Activated T-cell treated with anti-CD3 and anti-CD28 coated beads, Interleukin-2, amount 50 U/mL, for 72 hours (primary cell): ENCODE results near the gene AP3B1. TPM values are rescaled to one million over a fixed set of nuclear protein-coding genes. Genes with fewer than 3 reads are reported as not detected.
A peak's percentile ranks its signal among the peaks of the same experiment; 100 is the strongest.

ENCODE experiments used
- ATAC-seq, 2 donors: fragments of 150-1000 bp; cut with Tn5 transposase; replicated peaks in 1 of 2; 2 replicates each; pipeline ENCODE4 v1.10.0; 2021; ENCODE audit warnings: moderate library complexity in 2 of 2, mild to moderate bottlenecking in 1 of 2
- DNase-seq, 2 donors: peaks; one replicate each; pipeline ENCODE4 v3.0.0; 2021 to 2022; ENCODE audit warnings: mixed read lengths in 1 of 2
- H3K27ac Mint-ChIP-seq: one replicate; pipeline ENCODE4 v1.8.0; 2022; ENCODE audit warnings: mild to moderate bottlenecking, moderate library complexity, mixed read lengths
- H3K27me3 Mint-ChIP-seq: one replicate; pipeline ENCODE4 v1.8.0; 2022; ENCODE audit warnings: low read depth, mixed read lengths
- H3K36me3 Mint-ChIP-seq, 2 donors: one replicate each; pipeline ENCODE4 v1.8.0; 2022; ENCODE audit warnings: mixed read lengths in 2 of 2, mild to moderate bottlenecking in 1 of 2; ENCODE audit not compliant: insufficient read depth in 2 of 2
- H3K4me1 Mint-ChIP-seq: one replicate; pipeline ENCODE4 v1.8.0; 2022; ENCODE audit warnings: low read depth, mixed read lengths
- H3K4me3 Mint-ChIP-seq, 2 donors: one replicate each; pipeline ENCODE4 v1.8.0; 2022; ENCODE audit warnings: mild to moderate bottlenecking in 2 of 2, mixed read lengths in 2 of 2, moderate library complexity in 2 of 2
- H3K9me3 Mint-ChIP-seq, 2 donors: one replicate each; pipeline ENCODE4 v1.8.0; 2022; ENCODE audit warnings: mixed read lengths in 2 of 2
- total RNA-seq, 2 donors: library from RNA; stranded (reverse); gene quantifications; one replicate each; pipeline ENCODE4 v1.2.3, GENCODE V29; 2022

Gene AP3B1
- total RNA-seq, 2 donors from 2014 or later = 43.6 to 45.1 TPM

DNA sequence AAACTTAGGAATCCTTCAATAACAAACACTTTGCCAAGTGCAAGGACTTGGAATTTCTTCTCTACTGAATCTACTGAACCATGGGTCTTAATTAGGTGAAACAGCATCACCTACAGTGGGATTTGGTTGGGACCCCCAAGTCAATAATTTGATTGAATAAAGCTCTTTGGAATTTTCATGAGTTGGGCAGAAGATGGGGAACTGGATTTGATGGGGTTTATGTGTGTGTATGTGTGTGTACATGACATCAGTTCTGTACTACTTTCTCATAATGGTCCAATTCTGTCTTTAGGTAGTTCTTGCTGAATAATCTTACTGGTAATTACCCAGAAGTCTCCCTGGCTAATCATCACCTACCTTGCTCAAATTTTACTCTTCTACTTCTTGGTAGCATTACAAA, 319.9 kb downstream of the AP3B1 start:
- DNase-seq = no peak

DNA sequence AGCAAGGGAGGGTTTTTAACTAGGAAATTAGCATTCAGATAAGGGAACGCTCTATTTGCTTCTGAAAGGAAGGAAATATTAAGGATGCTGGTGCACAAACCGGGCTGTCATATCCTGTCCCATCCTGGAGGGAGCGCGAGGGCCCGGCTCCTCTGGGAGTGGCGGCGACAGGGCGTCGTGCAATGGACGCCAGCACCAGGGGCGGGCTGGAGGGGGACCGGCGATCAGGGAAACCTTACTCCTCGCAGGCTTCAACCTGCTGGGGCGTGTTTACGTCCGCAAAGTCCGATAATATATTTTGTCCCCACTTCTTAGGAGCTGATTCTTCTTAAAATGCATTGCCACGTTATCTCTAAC, 321.3 kb downstream of the AP3B1 start:
- Mint-ChIP-seq H3K27me3 (peaks cover 63% of the 10 kb centered on the region), H3K27ac (no peak overlapping the region), H3K4me1 (peaks cover 17% of the 10 kb centered on the region), H3K4me3 (peak overlapping the region; percentile 68 to 72), H3K36me3 (peaks cover 0 to 1% of the 10 kb centered on the region in 2 donors), H3K9me3 (no peaks in the 10 kb centered on the region)
- ATAC-seq = peak in 1 of 2 donors; percentile 10
- no peak for DNase-seq

More for the DNA sequence above, 319.9 kb downstream of the AP3B1 start:
- Mint-ChIP-seq H3K4me1 (peaks cover 17% of the 10 kb centered on the region), H3K36me3 (peaks cover 0 to 1% of the 10 kb centered on the region in 2 donors), H3K9me3 (no peaks in the 10 kb centered on the region), H3K4me3 (no peak overlapping the region), H3K27me3 (peaks cover 72% of the 10 kb centered on the region), H3K27ac (no peak overlapping the region)
- ATAC-seq = no peak

DNA sequence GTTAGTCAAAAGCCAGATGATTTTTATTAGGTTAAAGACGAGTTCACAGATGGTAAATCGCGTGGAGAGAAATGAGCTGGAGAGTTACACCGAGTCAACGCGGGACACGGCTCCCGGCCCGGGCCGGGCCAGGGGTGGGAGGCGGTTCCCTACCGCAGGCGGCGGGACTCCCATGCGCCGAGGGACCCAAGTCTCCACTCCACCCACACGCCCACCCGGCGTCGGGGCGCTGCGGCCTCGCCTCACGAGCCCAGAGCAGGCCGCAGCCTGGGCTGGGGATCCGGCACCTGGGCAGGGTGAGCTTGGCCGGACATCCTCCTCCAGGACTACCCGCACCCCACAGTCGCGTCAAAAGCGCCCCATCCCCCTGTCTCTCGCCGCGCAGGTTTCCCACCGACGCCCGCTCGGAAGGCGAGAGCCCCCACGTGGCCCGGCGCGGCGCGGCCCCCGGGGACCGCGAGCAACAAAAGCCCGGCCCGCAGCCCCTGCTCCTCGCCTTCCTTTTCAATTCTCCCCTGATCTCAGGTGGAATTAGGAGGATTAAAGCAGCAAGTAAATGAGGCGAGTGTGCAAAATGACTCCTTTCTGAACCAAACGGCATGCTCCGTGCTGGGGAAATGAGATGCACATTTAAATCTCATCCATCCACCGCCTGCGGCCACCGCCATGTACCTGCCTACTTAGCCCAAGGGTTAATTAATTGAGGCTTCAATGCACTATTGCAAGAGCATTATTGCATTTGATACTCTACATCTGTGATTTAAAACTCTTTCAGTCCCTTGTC, 321.8 kb downstream of the AP3B1 start:
- H3K27ac Mint-ChIP-seq = no peak overlapping the region

DNA sequence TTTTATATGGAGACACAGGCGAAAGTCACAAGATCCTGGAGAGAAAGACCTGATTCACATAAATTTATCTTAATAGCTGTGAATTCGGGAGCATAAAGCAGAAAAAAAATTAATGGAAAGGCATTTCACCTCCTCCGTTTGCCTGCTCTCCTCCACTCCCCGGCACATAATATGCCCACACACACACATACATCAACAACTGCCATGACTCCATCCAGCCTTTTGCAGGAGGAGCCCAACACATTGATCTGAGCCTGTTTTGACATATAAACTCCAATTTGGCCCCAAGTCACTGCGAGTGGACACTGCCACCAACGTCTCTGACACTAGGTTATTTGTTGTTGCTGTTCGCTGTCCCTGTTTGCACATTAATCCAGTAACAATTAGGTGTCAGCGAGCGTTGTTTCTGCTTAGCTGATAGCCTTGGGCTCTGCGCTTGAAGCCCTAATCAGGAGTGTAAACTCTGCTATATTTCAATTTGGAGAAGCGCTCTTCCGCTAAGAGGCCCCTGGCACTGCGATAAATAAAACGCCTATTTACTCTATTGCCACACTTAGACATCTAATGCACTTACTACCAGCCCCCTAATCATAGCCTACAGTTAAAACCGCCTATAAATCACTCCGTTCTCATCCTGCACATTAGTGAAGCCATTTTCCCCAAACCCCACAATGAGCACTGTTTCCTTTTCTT, 322.6 kb downstream of the AP3B1 start:
- ATAC-seq = no peak
- peaks cover 17% of the 10 kb centered on the region for H3K4me1 Mint-ChIP-seq
- H3K27me3 Mint-ChIP-seq = peaks cover 55% of the 10 kb centered on the region
- no peaks in the 10 kb centered on the region for H3K9me3 Mint-ChIP-seq
- H3K4me3 Mint-ChIP-seq = peak overlapping the region; percentile 68 to 72
- no peak for DNase-seq
- H3K27ac Mint-ChIP-seq = no peak overlapping the region
- peaks cover 0 to 1% of the 10 kb centered on the region in 2 donors for H3K36me3 Mint-ChIP-seq

More for the DNA sequence above, 321.8 kb downstream of the AP3B1 start:
- Mint-ChIP-seq H3K36me3 (peaks cover 0 to 1% of the 10 kb centered on the region in 2 donors), H3K4me1 (peaks cover 17% of the 10 kb centered on the region), H3K27me3 (peaks cover 58% of the 10 kb centered on the region), H3K4me3 (peak overlapping the region; percentile 68 to 72), H3K9me3 (no peaks in the 10 kb centered on the region)
- ATAC-seq = peak; percentile 73 to 86
- DNase-seq = peak; percentile 42 to 46

DNA sequence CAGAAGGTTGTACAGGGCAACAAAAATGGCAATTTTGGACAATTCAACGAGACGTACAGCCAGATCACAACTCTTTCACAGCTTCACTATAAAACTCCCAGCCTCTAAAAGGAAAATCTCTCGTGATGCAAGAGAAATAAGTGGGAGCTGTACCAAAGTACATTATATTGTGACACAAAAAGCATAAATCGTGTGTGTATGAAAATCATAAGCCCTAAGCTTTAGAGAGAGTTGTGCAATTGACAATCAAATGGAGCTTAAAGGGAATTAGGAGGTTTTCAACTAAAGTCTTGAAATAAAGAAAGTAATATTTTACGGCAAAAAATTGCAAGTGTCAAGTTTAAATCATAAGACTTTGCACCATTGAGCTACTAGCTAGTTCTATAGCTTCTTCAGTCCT, 323.6 kb downstream of the AP3B1 start:
- ATAC-seq (no peak), DNase-seq (no peak)
- H3K36me3 Mint-ChIP-seq = peaks cover 0 to 1% of the 10 kb centered on the region in 2 donors
- H3K27ac Mint-ChIP-seq = no peak overlapping the region
- no peak overlapping the region for H3K4me3 Mint-ChIP-seq
- H3K9me3 Mint-ChIP-seq = no peaks in the 10 kb centered on the region
- H3K4me1 Mint-ChIP-seq = peaks cover 17% of the 10 kb centered on the region
- peaks cover 53% of the 10 kb centered on the region for H3K27me3 Mint-ChIP-seq

DNA sequence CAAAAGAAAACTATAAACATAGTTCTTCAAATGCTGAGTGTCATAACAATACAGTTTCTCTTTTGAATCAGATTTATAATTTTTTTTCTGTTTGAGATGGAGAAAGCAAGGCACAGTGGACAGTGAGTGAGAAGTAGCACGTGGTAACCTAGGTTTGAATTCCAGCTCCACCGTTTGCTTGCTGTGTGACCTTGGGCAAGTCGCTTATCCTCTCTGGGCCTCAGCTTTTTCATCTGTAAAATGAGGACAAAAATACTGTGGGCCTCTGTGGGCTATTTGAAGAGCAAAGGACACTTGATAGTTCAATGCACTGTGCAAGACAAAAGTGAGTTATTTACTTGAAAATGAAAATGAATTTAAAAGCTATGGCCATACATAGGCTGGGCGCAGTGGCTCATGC, 330.7 kb downstream of the AP3B1 start:
- no peak for ATAC-seq
- H3K4me1 Mint-ChIP-seq = peaks cover 13% of the 10 kb centered on the region

DNA sequence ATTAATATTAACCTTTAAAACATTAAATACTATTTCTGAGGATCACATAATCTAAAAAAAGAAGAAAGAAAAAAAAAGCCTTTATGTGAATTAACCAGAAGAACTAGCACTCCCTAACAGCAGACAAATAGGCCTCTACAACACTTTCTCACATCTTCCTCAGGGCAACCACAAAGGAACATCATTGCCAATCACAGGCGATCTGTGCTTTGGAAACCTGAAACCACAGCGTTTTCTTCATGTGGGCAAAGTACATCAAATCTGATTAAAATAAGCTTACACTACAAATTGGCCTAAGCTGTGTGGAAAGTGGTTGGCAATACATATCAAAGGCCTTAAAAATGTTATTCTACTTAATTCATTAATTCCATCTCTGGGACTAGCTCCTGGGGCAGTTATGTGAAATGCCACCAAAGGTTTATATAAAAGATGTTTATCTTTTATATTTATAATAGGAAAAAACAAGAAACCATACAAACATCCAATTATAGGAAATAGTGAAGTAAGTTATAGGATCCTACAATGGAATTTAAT, 333.6 kb downstream of the AP3B1 start:
- H3K27me3 Mint-ChIP-seq = peaks cover 50% of the 10 kb centered on the region
- peaks cover 17% of the 10 kb centered on the region for H3K4me1 Mint-ChIP-seq
- no peak overlapping the region for H3K27ac Mint-ChIP-seq
- no peak overlapping the region for H3K4me3 Mint-ChIP-seq
- H3K36me3 Mint-ChIP-seq = no peaks in the 10 kb centered on the region
- no peaks in the 10 kb centered on the region for H3K9me3 Mint-ChIP-seq
- peak in 1 of 2 donors; percentile 11 for DNase-seq
- peak in 1 of 2 donors; percentile 61 for ATAC-seq

More for the DNA sequence above, 330.7 kb downstream of the AP3B1 start:
- Mint-ChIP-seq H3K4me3 (no peak overlapping the region), H3K27ac (no peak overlapping the region), H3K9me3 (no peaks in the 10 kb centered on the region), H3K27me3 (peaks cover 28% of the 10 kb centered on the region), H3K36me3 (no peaks in the 10 kb centered on the region)
- DNase-seq = no peak

DNA sequence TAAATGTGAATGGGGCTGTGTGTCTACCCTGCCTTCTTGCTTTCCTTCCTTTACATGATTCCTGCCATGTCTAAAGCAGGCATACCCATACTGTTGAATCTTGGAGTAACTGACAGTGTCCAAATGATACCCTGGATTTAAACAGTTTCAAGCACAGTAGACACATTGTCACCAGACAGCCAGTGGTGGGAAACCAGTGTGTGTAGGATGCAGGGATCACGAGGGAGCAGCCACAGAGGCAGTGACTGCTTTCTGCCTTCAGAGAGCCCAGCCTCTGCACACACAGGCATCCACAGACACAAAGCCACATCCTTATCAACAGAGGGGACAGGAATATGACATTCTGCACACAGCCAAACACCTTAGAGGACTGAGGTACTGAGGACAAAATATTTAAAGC, 334.2 kb downstream of the AP3B1 start:
- Mint-ChIP-seq H3K9me3 (no peaks in the 10 kb centered on the region), H3K4me1 (peaks cover 17% of the 10 kb centered on the region), H3K4me3 (peak overlapping the region in 1 of 2 donors; percentile 22), H3K27me3 (peaks cover 50% of the 10 kb centered on the region), H3K27ac (no peak overlapping the region), H3K36me3 (no peaks in the 10 kb centered on the region)
- ATAC-seq = peak; percentile 43 to 66
- DNase-seq = no peak

DNA sequence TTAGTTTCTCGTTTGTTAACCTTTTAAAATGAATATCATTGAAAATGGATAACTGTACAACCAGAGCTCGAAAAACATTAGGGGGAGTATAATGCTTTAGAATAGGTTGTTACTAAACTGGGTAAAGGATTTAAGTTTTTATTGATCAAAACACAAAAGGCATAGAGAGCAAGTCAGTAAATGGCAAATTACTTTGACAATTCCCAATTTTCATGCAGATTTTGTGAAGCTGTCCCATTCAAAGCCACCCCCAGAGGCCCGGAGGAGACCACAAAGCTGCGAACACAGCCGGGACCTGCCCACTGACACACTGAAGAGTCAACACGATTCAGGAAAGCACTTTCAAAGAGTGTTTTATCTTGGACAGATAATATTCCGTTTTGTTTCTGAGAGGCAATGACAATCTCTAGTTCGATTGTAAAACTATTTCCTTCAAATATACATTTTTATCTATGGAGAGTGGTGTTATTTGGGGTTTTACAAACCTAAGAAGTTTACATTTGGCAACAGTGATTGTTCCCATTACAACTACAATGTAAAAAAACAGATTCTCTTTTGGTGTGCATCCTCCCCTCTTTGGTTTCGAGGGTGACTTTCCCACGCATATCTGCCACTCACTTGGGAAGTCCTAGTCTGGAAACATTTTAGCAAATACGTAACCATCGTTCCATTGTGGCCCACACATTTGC, 335.7 kb downstream of the AP3B1 start:
- Mint-ChIP-seq H3K4me3 (no peak overlapping the region), H3K27me3 (peaks cover 57% of the 10 kb centered on the region)

DNA sequence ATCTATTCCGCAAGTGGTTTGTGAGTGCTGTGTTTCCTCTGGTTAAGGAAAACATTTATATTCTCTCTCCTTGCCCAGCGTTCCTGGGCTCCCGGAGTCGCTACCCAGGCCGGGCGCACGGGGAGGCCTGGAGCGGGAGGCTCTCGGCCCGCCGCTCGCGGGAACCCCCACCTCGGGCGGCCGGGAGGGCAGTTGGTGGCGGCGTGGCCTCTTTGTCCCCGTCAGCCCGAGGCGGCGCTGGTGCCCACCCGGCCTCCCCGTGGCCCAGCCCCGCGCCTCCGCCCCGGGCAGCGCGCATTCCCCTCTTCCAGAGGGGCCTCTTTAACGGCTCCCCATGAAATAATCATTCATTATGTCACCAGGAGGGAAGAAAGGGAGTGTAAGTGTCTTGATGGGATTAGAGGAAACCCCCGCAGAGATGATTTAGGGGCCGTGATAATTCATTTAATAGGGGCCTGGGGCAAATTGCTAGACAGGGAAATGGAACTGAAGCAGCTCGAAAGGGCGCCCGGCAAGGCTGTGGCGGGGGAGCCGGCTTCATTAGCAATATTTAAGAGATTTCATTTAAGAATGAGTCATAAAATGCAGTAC, 336.5 kb downstream of the AP3B1 start:
- ATAC-seq (no peak), DNase-seq (no peak)
- Mint-ChIP-seq H3K4me3 (peak overlapping the region in 1 of 2 donors; percentile 56), H3K4me1 (peaks cover 17% of the 10 kb centered on the region), H3K9me3 (no peaks in the 10 kb centered on the region), H3K36me3 (no peaks in the 10 kb centered on the region), H3K27ac (no peak overlapping the region), H3K27me3 (peaks cover 54% of the 10 kb centered on the region)

More for the DNA sequence above, 335.7 kb downstream of the AP3B1 start:
- Mint-ChIP-seq H3K36me3 (no peaks in the 10 kb centered on the region), H3K4me1 (peaks cover 17% of the 10 kb centered on the region), H3K27ac (no peak overlapping the region), H3K9me3 (no peaks in the 10 kb centered on the region)
- DNase-seq (no peak), ATAC-seq (no peak)

DNA sequence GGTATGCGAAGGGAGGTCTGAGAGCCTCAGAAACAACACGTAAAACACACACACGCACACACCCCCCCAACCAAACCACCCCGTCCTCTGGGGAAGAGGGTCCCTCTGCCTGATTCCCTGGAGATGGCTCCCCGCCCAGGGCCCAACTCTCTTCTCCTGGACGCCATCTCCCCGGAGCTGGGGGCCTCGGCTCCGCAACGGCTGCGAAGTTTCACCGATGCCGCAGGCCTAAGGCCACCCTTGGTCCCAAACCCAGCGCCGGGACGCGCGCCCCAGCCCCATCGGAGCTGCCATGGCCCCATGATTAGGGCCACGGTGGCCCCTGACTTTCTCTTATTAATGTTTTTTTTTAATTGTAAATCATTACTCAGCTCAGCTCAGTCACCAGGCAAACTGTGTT, 337.0 kb downstream of the AP3B1 start:
- ATAC-seq = no peak

DNA sequence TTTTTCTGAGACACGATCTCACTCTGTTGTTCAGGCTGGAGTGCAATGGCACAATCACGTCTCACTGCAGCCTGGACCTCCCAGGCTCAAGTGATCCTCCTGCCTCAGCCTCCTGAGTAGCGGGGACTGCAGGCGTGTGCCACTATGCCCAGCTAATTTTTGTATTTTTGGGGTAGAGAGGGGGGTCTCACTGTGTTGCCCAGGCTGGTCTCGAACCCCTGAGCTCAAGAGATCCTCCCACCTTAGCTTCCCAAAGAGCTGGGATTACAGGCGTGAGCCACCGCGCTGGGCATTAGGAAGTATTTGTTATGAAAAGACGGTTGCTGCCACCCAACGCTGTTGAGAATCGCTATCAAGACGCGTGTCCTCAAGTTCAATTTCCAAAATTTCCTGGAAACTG, 337.4 kb downstream of the AP3B1 start:
- DNase-seq = no peak
- H3K4me3 Mint-ChIP-seq = peak overlapping the region in 1 of 2 donors; percentile 56
- no peak overlapping the region for H3K27ac Mint-ChIP-seq
- H3K27me3 Mint-ChIP-seq = peaks cover 45% of the 10 kb centered on the region
- no peak for ATAC-seq
- H3K36me3 Mint-ChIP-seq = no peaks in the 10 kb centered on the region
- peaks cover 17% of the 10 kb centered on the region for H3K4me1 Mint-ChIP-seq
- no peaks in the 10 kb centered on the region for H3K9me3 Mint-ChIP-seq

More for the DNA sequence above, 337.0 kb downstream of the AP3B1 start:
- Mint-ChIP-seq H3K4me3 (peak overlapping the region in 1 of 2 donors; percentile 56), H3K9me3 (no peaks in the 10 kb centered on the region), H3K36me3 (no peaks in the 10 kb centered on the region), H3K27me3 (peaks cover 48% of the 10 kb centered on the region), H3K27ac (no peak overlapping the region), H3K4me1 (peaks cover 17% of the 10 kb centered on the region)
- DNase-seq = no peak
